H9 (cell line): ENCODE results near the gene WDR64. TPM values are rescaled to one million over a fixed set of nuclear protein-coding genes. Genes with fewer than 3 reads are reported as not detected.

Experiments used
- DNase-seq: peaks from one replicate; pipeline ENCODE4 v3.0.0-alpha.2; 2017
- H2AFZ ChIP-seq: one replicate; pipeline ENCODE4 v1.6.1; 2013; ENCODE audit warnings: mild to moderate bottlenecking, low read length, control low read depth, moderate library complexity
- H2AK5ac ChIP-seq: 2 replicates; pipeline ENCODE4 v1.6.1; 2013; ENCODE audit warnings: low read length, control low read depth, mixed read lengths; ENCODE audit not compliant: insufficient read length
- H2BK120ac ChIP-seq: one replicate; pipeline ENCODE4 v1.6.1; 2013; ENCODE audit warnings: low read depth, mild to moderate bottlenecking, low read length, control low read depth, inconsistent platforms; ENCODE audit not compliant: poor library complexity, severe bottlenecking
- H2BK12ac ChIP-seq: 2 replicates; pipeline ENCODE4 v1.6.1; 2013; ENCODE audit warnings: low read length, control low read depth, mixed read lengths, low read depth; ENCODE audit not compliant: insufficient read length
- H2BK15ac ChIP-seq: 2 replicates; pipeline ENCODE4 v1.6.1; 2013; ENCODE audit warnings: low read depth, low read length, control low read depth
- H2BK20ac ChIP-seq: one replicate; pipeline ENCODE4 v1.6.1; 2013; ENCODE audit warnings: low read depth, mild to moderate bottlenecking, low read length, control low read depth, inconsistent platforms; ENCODE audit not compliant: poor library complexity, severe bottlenecking
- H2BK5ac ChIP-seq: 2 replicates; pipeline ENCODE4 v1.6.1; 2013; ENCODE audit warnings: low read length, control low read depth, mixed read lengths; ENCODE audit not compliant: insufficient read length
- H3K14ac ChIP-seq: 2 replicates; pipeline ENCODE4 v1.6.1; 2013; ENCODE audit warnings: low read length, control low read depth; ENCODE audit not compliant: insufficient read depth
- H3K18ac ChIP-seq: 2 replicates; pipeline ENCODE4 v1.6.1; 2013; ENCODE audit warnings: low read depth, mild to moderate bottlenecking, mixed read lengths, low read length, control low read depth; ENCODE audit not compliant: insufficient read length
- H3K23ac ChIP-seq: 2 replicates; pipeline ENCODE4 v1.6.1; 2013; ENCODE audit warnings: low read length, control low read depth, mixed read lengths, low read depth; ENCODE audit not compliant: insufficient read length
- H3K23me2 ChIP-seq: 2 replicates; pipeline ENCODE4 v1.6.1; 2013; ENCODE audit warnings: low read depth, mild to moderate bottlenecking, mixed read lengths, low read length, control low read depth; ENCODE audit not compliant: insufficient read length, poor library complexity, severe bottlenecking
- H3K27ac ChIP-seq: 2 replicates; pipeline ENCODE4 v1.5.1; 2013; ENCODE audit warnings: low read length, control low read depth, mixed read lengths, low read depth; ENCODE audit not compliant: insufficient read length
- H3K27me3 ChIP-seq: 2 replicates; pipeline ENCODE4 v1.6.1; 2013; ENCODE audit warnings: low read length, control low read depth, inconsistent platforms; ENCODE audit not compliant: insufficient read depth
- H3K4ac ChIP-seq: 2 replicates; pipeline ENCODE4 v1.6.1; 2013; ENCODE audit warnings: low read depth, mild to moderate bottlenecking, control low read depth, inconsistent platforms, low read length, moderate library complexity
- H3K4me1 ChIP-seq: 2 replicates; pipeline ENCODE4 v1.6.1; 2013; ENCODE audit warnings: low read length, control low read depth, inconsistent platforms; ENCODE audit not compliant: insufficient read depth
- H3K4me2 ChIP-seq: 2 replicates; pipeline ENCODE4 v1.6.1; 2013; ENCODE audit warnings: low read length, control low read depth, mixed read lengths; ENCODE audit not compliant: insufficient read length, insufficient read depth
- H3K56ac ChIP-seq: 2 replicates; pipeline ENCODE4 v1.6.1; 2013; ENCODE audit warnings: low read depth, mild to moderate bottlenecking, mixed read lengths, low read length, control low read depth; ENCODE audit not compliant: insufficient read length
- H3K79me1 ChIP-seq: 2 replicates; pipeline ENCODE4 v1.6.1; 2013; ENCODE audit warnings: low read depth, mild to moderate bottlenecking, moderate library complexity, low read length, control low read depth, inconsistent platforms; ENCODE audit not compliant: insufficient read depth, poor library complexity, severe bottlenecking
- H3K79me2 ChIP-seq: 2 replicates; pipeline ENCODE4 v1.6.1; 2013; ENCODE audit warnings: low read length, control low read depth, inconsistent platforms; ENCODE audit not compliant: insufficient read depth
- H3K9ac ChIP-seq: 2 replicates; pipeline ENCODE4 v1.6.1; 2013; ENCODE audit warnings: low read length, control low read depth, mixed read lengths; ENCODE audit not compliant: insufficient read length; ENCODE audit errors: extremely low read depth
- H3K9me3 ChIP-seq: one replicate; pipeline ENCODE4 v1.6.1; 2013; ENCODE audit warnings: low read depth, low read length, inconsistent platforms; ENCODE audit not compliant: control insufficient read depth
- H3T11ph ChIP-seq: one replicate; pipeline ENCODE4 v1.6.1; 2013; ENCODE audit warnings: mild to moderate bottlenecking, low read length, control low read depth, inconsistent platforms
- H4K20me1 ChIP-seq: one replicate; pipeline ENCODE4 v1.6.1; 2013; ENCODE audit not compliant: control insufficient read depth, insufficient read length, insufficient read depth
- H4K5ac ChIP-seq: 2 replicates; pipeline ENCODE4 v1.6.1; 2013; ENCODE audit warnings: low read depth, mild to moderate bottlenecking, mixed read lengths, low read length, control low read depth; ENCODE audit not compliant: insufficient read length
- H4K8ac ChIP-seq: replicated peaks from 2 replicates; pipeline ENCODE4 v1.6.1; 2013; ENCODE audit warnings: low read length, control low read depth, mixed read lengths, low read depth; ENCODE audit not compliant: insufficient read length
- H4K91ac ChIP-seq: 2 replicates; pipeline ENCODE4 v1.6.1; 2013; ENCODE audit warnings: low read depth, mild to moderate bottlenecking, moderate library complexity, mixed read lengths, low read length, control low read depth; ENCODE audit not compliant: insufficient read length
- H3K27ac Mint-ChIP-seq, 3 experiments: 2 replicates in 2 of 3; 3 replicates in 1 of 3; pipeline ENCODE4 v1.8.0; 2020 to 2021; ENCODE audit warnings: mixed read lengths in 3 of 3, mild to moderate bottlenecking in 1 of 3, moderate library complexity in 1 of 3
- H3K27me3 Mint-ChIP-seq: 2 replicates; pipeline ENCODE4 v1.8.0; 2021; ENCODE audit warnings: low read depth, mild to moderate bottlenecking, moderate library complexity, mixed read lengths
- H3K36me3 Mint-ChIP-seq, 3 experiments: 2 replicates in 2 of 3; 3 replicates in 1 of 3; pipeline ENCODE4 v1.8.0; 2020 to 2021; ENCODE audit warnings: low read depth in 3 of 3, mixed read lengths in 3 of 3; ENCODE audit not compliant: insufficient read depth in 1 of 3
- H3K4me1 Mint-ChIP-seq, 2 experiments: 2 replicates each; pipeline ENCODE4 v1.8.0; 2020; ENCODE audit warnings: mixed read lengths in 2 of 2
- H3K4me3 Mint-ChIP-seq, 2 experiments: 2 replicates in 1 of 2; 3 replicates in 1 of 2; pipeline ENCODE4 v1.8.0; 2020 to 2021; ENCODE audit warnings: mild to moderate bottlenecking in 2 of 2, mixed read lengths in 2 of 2, moderate library complexity in 1 of 2
- H3K9me3 Mint-ChIP-seq, 2 experiments: 2 replicates in 1 of 2; 3 replicates in 1 of 2; pipeline ENCODE4 v1.8.0; 2020; ENCODE audit warnings: mild to moderate bottlenecking in 2 of 2, mixed read lengths in 2 of 2, moderate library complexity in 1 of 2
- WGBS: extraction: QIAGEN DNeasy Blood & Tissue Kit; methylation state at CpG from one replicate; pipeline ENCODE4 v1.1.7; 2013; ENCODE audit warnings: missing lambda C conversion rate, low lambda C conversion rate, mixed read lengths; ENCODE audit not compliant: insufficient read length; ENCODE audit errors: extremely low coverage; 5-methylcytosine and 5-hydroxymethylcytosine counted together
- total RNA-seq: library from RNA; stranded (reverse); gene quantifications from 2 replicates; pipeline ENCODE4 v1.2.1, GENCODE V29; 2021
- TF ChIP-seq, protein P1 (sequence below): fragments of 200-600 bp; sonication (generic); conservative IDR thresholded peaks from 3 replicates; pipeline ENCODE4 v1.8.0; 2021; ENCODE audit warnings: antibody characterized with exemption, mild to moderate bottlenecking

The WDR64 gene
- total RNA-seq, 1 experiment from 2014 or later = not detected

DNA sequence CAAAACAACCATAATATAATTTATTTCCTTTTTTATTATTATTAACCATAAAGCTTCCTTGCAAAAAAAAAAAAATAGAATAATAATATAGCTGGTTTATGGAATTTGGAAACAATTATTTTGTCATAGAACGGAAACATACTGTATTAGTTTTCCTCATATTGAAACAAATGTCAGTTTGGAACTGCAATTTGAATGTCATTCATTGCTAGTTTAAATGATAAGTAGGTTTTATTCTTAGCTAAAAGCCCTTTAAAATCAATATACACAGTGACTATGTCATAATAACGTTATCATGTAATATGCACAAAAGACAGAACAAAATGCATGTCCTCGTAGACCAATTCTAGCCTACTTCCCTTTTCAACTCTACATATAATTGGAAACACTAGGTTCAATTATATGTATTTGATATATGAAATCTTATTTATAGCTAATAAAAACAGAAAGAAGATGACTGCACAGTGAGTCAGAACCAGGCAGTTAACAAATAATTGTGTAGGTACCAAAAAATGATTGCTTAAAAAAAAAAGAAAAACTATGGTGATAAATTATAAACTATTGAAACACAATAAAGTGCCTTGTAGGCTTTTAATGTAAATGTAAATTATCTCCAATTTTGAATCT is 110.7 kb downstream of the WDR64 start:
- no peak for DNase-seq
- Histone ChIP-seq H4K91ac (no peak overlapping the region), H2BK15ac (no peak overlapping the region), H3K18ac (no peak overlapping the region), H3K4me2 (no peak overlapping the region), H2BK20ac (no peak overlapping the region), H3K79me2 (no peaks in the 10 kb centered on the region), H3T11ph (no peak overlapping the region), H2BK120ac (no peak overlapping the region), H2AK5ac (no peak overlapping the region), H3K23me2 (no peaks in the 10 kb centered on the region), H4K5ac (no peak overlapping the region), H3K4me1 (no peaks in the 10 kb centered on the region), H4K8ac (no peak overlapping the region), H2AFZ (no peak overlapping the region), H3K56ac (no peak overlapping the region), H3K9ac (no peak overlapping the region), H3K27ac (no peak overlapping the region), H3K14ac (no peak overlapping the region), H3K4ac (no peak overlapping the region), H3K9me3 (no peaks in the 10 kb centered on the region), H2BK12ac (no peak overlapping the region), H3K27me3 (no peaks in the 10 kb centered on the region), H3K23ac (no peak overlapping the region), H4K20me1 (no peaks in the 10 kb centered on the region), H3K79me1 (no peaks in the 10 kb centered on the region), H2BK5ac (no peak overlapping the region)
- no peak overlapping the region for H3K4me3 Mint-ChIP-seq
- no CpG with 5 or more reads among the region's 3 CpGs for WGBS
- H3K9me3 Mint-ChIP-seq = no peaks in the 10 kb centered on the region
- peaks cover 3% of the 10 kb centered on the region in 2 experiments; a peak in 3 of 4 replicates for H3K4me1 Mint-ChIP-seq
- no peaks in the 10 kb centered on the region for H3K36me3 Mint-ChIP-seq
- TF ChIP-seq, protein P1, sequence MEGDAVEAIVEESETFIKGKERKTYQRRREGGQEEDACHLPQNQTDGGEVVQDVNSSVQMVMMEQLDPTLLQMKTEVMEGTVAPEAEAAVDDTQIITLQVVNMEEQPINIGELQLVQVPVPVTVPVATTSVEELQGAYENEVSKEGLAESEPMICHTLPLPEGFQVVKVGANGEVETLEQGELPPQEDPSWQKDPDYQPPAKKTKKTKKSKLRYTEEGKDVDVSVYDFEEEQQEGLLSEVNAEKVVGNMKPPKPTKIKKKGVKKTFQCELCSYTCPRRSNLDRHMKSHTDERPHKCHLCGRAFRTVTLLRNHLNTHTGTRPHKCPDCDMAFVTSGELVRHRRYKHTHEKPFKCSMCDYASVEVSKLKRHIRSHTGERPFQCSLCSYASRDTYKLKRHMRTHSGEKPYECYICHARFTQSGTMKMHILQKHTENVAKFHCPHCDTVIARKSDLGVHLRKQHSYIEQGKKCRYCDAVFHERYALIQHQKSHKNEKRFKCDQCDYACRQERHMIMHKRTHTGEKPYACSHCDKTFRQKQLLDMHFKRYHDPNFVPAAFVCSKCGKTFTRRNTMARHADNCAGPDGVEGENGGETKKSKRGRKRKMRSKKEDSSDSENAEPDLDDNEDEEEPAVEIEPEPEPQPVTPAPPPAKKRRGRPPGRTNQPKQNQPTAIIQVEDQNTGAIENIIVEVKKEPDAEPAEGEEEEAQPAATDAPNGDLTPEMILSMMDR = no peak
- no peaks in the 10 kb centered on the region; the same call in 1 of the 2 replicates for H3K27me3 Mint-ChIP-seq
- H3K27ac Mint-ChIP-seq = no peak overlapping the region
